ENCODE data around the gene PLA2G4D. TPM values are rescaled to one million over a fixed set of nuclear protein-coding genes. Genes with fewer than 3 reads are reported as not detected.

PLA2G4D gene
- total RNA-seq, 2 experiments from 2014 or later, result not detected

DNA sequence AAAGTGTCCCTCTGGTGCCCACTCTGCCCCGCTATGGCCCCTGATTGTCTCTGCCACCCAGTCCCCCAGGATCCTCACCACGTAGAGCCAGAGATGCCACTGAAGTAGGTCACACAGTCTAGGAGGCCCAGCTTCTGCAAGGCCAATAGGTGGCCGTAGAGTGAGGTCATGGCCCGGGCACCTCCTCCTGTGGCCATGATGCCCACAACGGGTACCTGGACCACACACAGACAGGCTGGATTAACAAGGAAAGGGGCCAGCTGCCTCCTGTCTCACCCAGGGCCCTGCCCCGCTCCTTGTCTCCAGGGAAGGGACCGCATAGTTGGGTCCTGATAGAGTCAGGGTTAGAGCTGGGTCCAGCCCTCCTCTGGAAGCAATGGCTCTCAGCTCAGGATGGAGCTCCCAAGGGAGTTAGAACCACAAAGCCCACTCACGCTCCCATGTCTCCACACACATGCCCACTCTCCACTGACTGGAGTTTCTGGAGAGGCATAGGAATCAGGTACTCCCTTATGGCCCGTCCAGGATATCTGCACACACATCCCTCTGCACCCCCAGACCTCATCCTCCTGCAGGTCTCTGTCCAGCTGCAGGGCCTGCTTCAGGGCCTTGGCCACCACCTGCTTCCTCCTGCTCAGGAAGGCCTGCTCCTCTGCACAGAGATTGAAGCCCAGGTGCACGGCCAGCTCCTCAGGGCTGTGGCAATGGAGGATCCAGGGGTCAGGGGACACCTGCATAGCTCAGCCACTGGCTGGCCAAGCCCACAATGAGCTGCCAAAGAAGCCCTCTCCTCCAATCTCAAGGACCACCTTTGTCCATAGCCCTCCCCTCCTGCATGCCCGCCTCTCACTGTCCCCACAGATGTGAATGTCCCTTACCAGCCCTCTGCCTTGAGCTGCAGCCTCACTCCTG is 13.2 kb downstream of the PLA2G4D start:
- ChIA-PET CTCF (interaction anchor here (0.6 to 1.3 kb wide), 3 partner anchors 91 to 307 kb away, joined by 3 to 6 read pairs (median 4); no protein-coding TSS in a partner anchor), POLR2A (no interaction called here)

DNA sequence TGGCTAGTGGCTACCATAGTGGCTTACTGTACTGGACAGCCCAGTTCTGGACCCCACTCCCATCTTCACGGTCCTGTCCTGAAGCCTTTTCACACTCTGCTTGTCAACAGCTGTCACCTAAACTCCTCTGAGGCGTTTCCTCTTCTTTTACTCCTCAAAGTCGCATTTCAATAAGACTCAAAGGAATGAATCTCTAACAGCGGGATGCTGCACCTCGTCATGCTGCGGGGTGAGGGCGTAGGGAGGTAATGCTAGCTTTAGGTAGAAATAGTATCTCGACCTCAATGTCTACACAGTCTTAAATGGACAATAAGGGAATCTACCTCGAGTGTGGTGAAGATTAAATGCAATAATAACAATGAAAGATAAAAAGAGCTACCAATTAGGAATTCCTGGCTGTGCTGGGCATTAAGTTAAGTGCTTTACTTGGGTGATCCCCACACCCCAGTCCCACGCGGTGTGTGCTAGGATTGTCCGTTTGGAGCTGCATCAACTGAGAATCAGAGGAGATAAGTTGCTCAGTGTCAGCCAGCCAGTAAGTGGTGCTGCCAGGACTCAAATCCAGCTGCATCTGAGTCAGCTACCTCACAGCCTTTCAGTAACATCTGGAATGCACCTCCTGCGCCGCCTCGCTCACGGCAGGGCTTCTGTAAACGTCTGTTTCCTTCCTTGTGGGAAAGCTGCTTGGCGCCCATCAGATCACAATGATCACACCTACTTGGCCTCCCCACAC is 14.0 kb downstream of the PLA2G4D start:
- CTCF ChIA-PET, result interaction anchor here (1.3 kb wide), 1 partner anchor 91 kb away, joined by 6 read pairs; no protein-coding TSS in a partner anchor
- POLR2A ChIA-PET, result no interaction called here

DNA sequence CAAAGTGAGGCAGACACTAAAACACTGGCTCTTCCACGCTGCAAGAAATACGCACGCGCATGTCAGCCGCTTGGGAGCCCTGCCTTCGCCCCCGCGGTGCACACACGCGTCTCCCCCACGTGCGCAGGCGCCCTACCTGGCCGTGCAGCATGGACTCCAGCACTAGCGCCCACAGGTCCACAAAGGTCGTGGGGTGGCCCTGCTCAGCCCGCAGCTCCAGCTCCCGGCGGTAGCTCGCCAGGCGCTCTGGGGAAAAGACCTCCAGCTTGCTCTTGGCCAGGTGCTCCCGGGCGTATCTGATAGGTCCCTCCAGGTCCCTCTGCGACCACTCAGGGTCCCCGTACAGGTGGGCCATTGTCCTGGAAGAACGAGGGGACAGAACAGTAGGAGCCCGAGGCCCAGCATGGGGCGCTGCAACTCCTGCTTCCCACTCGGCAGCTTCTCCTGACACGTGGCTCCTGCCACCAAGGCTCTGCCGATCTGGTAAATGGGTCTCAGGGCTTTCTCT is 14.9 kb downstream of the PLA2G4D start:
- ChIA-PET POLR2A (no interaction called here), CTCF (no interaction called here)

DNA sequence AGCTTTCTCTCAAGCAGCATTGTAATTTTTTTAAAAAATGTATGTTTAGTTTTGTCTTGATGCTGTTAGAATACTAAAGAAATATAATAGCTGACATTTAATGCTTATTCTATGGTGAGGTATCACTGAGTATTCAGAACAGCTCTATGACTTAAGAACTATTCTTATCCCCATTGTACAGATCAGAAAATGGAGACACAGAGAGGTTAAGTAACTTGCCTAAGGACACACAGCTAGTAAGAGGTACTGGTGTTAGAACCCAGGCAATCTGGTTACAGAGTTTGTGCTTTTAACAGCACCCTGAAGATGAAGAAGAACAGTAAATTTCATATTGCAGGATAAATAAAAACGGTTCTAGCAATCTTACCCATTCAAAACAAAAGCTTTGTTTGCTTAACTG is 15.5 kb downstream of the PLA2G4D start:
- CTCF ChIA-PET, result no interaction called here
- POLR2A ChIA-PET, result no interaction called here

DNA sequence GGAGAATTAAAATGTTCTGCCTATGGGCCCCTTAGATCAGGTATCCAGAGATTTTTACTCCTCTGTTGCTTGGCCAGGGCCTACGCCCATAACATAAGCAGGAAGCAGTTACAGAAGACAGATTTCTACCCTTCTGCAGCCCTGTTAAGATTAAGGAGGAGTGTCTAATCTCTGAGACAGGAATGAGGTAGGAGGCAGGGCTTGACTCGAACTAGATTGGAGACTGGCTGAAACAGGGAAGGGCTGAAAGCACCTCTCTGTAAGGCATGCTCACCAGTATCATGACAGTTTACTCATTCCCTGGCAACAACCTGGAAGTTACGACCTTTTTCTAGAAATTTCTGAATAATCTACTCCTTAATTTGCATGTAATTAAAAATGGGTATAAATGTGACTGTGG is 16.7 kb downstream of the PLA2G4D start:
- CTCF ChIA-PET, result no interaction called here
- POLR2A ChIA-PET, result no interaction called here

DNA sequence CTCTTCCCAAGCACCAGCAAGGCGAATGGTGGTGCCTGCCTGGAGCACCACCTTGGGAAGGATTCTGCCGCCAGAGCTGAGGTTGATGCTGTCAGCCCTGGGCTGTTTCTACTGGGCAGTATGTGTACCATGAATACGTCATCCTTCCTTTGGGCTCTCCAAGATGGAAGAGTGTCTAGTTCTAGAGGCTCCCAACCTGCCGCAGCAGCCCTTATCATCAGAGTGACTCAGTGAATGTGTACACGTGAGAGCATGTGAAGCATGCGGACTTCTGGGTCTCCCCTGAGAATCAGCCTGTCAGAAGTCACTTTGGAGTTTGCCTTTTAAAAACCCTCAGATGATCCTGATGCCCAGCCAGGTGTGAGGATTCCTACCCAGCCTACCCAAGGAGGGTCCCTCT is 20.9 kb downstream of the PLA2G4D start:
- ChIA-PET POLR2A (no interaction called here), CTCF (interaction anchor here (1.1 to 1.4 kb wide), 2 partner anchors 11 to 17 kb away, joined by 3 read pairs; no protein-coding TSS in a partner anchor)

DNA sequence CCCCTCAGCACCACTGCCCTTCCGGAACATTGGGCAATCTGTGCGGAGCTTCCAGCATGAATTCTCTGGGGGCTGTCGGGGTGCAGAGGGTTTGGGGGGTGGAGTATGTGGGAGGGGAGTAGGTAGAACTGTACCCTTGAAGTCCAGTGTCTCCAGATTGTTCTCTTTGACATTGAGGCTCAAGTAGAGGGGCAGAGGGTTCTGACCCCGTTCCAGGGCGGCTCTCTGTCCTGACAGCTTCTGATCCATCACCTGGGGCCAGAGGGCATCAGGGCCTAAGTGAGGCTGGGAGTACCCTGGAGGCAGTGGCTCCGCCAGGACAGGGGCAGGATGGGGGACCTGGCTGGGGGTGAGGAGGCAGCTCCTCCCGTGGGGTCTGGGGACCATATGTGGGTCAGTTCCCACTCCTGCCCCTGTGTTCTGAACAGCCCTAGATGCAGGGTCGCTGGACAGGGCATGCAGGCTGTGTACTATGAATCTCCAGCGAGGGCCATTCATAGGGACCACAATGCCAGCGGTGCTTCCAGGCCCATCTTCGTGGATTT is 22.1 kb downstream of the PLA2G4D start:
- POLR2A ChIA-PET, result no interaction called here
- CTCF ChIA-PET, result interaction anchor here (0.7 to 1.2 kb wide), 3 partner anchors 21 to 83 kb away, joined by 3 read pairs; no protein-coding TSS in a partner anchor

DNA sequence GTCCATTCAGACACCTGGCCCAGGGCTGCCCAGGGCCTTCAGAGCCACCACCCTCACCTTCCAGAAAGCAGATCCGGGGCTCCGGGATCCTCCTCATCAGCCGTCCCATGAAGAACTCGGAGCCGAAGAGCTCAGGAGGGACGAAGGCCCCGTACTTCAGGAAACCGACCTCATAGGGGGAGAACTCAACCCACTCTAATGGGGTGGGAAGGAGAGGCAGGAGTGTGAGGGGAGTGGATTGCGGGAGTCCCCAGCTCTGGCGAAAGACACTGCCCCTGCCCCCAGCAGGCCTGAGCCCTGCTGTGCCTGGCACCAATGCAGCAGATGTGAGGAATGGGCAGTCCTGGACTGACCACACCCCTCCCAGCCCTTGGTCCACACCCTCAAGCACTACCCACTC is 22.6 kb downstream of the PLA2G4D start:
- POLR2A ChIA-PET, result no interaction called here
- CTCF ChIA-PET, result interaction anchor here (0.7 to 1.2 kb wide), 4 partner anchors 22 to 84 kb away, joined by 3 read pairs; no protein-coding TSS in a partner anchor

DNA sequence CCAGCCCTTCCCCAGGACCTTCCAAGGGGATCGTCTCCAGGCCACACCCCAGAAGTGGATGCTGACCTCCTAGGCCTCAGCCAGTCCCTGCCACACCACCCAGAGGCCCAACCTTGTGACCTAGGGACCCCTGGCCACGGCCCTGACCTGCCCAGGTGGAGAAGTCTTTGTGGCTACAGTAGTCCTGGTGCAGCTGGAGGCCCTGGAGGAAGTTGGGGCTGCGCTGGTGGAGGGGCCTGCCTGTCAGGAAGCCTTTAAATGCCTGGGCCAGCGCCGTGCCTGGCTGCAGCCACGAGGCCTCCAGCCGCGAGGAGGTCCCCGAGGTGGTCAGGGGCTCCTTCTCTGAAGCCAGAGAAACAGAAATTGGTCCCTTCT is 23.4 kb downstream of the PLA2G4D start:
- ChIA-PET CTCF (interaction anchor here (0.7 to 1.2 kb wide), 2 partner anchors 81 to 415 kb away, joined by 3 read pairs; no protein-coding TSS in a partner anchor), POLR2A (interaction anchor here (0.5 kb wide), 1 partner anchor 22 kb away, joined by 4 read pairs; no protein-coding TSS in a partner anchor)

DNA sequence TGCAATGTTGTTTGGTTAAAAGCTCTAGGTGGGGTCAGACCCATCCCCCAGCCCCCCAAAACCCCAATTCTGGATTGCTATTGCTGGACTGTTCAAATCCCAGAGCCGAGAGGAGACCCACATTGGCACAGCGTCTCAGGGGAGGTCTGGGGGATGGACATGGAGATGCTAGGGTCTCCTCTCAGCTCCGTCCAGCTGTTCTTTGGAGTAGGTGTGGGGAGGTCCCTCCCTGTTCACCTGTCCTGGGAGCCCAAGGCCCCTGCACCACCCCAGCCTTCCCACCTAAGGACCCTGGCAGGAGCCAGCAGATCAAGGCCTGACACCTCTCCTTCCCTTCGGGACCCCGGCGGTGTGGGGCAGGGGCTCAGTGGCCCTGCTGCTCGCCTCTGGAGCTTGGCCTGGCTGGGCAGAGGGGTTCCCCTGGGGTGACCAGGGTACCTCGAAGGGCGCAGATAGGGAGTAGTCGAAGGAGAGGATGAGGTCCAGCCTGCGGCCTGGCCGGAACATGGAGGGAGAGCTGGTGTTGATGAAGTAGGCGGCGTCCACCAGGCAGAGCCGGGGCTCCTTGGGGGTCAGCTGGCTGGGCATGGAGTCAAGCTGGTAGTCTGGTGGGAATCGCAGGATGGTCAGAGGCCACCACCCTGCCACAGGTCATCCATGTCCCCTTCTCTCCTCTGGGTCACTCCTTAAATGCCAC is 23.9 kb downstream of the PLA2G4D start:
- CTCF ChIA-PET, result interaction anchor here (1.2 kb wide), 1 partner anchor 80 kb away, joined by 3 read pairs; no protein-coding TSS in a partner anchor
- POLR2A ChIA-PET, result interaction anchor here (0.5 kb wide), 1 partner anchor 23 kb away, joined by 4 read pairs; no protein-coding TSS in a partner anchor

DNA sequence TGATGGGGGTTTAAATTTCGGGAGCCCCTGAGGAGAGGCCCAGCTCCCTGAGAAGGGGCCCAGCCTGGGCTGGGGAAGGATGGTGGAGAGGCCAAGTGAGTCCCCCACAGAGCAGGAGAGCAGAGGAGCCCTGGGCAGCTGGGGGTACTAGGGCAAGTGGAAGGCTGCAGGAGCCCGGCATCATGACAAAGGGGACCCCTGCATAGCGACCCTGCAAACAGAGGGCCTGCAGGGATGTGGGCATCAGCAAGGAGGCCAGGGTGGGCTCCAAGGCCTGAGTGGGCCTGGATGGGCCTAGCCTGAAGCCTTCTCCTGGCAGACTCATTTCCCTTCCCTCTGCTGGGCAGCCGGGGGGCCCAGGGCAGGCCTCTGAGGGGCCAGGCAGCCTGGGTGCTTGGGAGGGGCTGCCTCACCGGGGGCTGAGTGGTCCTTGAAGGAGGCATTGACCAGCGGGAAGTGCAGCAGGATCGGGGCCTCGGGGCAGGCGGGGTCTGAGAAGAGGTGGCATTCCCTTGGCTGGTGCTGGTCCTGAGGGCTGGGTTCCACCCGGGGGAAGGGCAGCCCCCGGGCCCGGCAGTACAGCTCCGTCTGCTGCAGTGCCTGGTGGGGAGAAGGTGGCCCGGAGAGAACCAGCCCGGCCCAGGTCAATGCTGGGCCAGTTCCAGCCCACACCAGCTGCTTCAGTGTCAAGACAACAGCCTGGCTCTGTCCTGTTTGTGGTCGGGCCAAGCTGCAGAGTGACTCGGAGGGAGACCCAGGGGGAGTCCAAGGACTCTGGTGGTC is 24.7 kb downstream of the PLA2G4D start:
- POLR2A ChIA-PET, result no interaction called here
- CTCF ChIA-PET, result no interaction called here

DNA sequence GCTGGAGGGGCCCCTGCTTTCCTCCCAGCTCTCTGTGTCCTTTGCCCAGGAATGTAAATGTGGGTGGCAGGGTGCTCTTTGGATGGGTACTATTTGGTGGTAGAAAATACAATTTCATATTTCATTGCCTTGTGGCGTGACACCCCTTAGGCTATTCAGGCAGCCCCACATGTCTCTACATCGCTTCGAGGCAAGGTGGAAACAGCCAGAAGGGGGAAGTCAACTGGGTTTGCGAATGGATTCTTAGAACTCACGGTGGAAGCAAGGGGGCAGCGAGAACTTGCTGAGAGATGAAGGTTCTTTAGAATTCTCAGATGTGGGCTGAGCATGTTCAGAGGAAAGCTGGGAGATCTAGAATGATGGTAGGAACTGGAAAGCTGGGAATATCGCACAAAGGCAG is 25.3 kb downstream of the PLA2G4D start:
- CTCF ChIA-PET, result no interaction called here
- POLR2A ChIA-PET, result no interaction called here

DNA sequence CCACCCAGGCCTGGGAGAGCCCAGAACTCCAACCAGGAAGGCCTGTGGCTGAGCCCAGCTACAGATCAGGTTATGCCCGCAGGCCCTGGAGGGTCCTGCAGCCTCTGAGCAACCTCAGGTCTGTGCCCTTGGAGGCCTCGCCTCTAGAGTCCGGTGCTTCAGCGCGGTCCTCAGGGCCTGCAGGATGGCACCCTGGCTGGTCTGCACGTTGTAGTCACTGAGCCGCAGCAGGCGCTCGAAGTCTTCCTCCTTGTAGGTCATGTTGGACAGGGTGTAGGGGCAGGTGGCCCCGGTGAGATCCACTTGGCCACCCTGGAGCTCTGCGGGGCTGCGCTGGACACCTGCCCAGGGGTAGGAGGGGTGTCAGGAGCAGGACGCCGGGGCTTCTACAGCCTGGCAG is 25.8 kb downstream of the PLA2G4D start:
- ChIA-PET CTCF (no interaction called here), POLR2A (no interaction called here)

DNA sequence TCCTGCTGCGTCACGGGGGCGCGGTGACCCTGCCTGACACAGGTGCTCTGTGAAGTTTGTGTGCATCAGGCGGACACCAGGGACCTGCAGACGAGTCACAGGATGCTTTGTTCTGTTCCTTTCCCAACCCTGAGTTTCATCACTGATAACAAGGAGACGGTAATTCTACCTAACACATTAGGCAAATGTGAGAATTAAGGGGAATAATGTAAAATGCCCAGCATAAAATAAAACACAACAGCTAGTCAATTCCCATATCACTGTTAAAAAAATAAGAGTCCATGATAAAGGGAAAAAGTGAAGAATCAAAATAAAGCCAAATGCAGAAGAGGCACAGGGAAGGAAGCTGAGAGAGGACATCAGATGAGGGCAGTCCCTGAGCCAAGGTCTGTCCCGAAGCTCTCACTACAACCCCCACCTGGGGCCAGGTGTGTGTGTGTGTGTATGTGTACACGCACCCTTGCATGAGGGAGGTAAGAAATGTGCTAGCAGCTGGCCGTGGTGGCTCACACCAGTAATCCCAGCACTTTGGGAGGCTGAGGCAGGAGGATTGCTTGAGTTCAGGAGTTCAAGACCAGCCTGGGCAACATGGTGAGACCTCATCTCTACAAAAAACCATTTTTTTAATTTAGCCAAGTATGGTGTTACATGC is 27.5 kb downstream of the PLA2G4D start:
- CTCF ChIA-PET, result interaction anchor here (0.7 to 1.3 kb wide), 3 partner anchors 73 to 229 kb away, joined by 3 to 5 read pairs (median 3); no protein-coding TSS in a partner anchor
- POLR2A ChIA-PET, result no interaction called here

DNA sequence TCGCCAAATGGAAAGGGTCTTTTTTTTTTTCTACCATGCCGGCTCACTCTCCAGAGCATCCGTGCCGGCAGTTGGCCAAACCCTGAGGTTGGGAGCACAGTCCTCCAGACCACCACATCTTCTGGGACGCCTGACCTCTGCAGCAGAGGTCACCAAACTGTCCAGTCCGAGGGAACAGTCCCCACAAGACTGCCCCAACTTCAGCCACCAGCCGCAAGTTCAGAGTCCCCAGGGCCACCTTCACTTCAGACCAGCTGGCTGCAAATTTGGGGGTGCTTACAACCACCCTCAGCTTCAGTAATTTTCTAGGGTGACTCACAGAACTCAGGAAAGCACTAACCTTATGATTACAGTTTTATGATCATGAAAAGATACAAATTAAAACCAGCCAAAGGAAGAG is 28.9 kb downstream of the PLA2G4D start:
- ChIA-PET CTCF (interaction anchor here (0.7 to 1.5 kb wide), 2 partner anchors 77 to 98 kb away, joined by 3 read pairs; no protein-coding TSS in a partner anchor), POLR2A (no interaction called here)

DNA sequence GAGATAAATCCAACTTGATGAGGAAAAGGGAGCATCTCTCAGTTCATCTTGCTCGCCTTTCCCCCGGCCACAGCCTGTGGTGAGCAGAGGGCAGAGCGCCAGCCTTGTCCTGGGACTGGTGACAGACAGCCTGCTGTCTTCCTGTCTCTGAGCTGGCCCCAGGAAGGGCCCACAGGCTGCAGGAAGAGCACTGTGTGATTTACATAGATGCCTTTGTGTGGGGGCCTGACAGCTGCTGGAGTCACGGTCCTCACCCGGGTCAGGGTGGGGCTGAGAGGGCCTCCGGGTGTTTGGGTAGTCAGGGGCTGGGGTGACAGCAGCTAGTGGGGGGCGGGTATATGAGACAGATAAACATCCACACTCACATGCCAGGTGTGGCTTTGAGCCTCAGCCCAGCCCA is 29.3 kb downstream of the PLA2G4D start:
- ChIA-PET CTCF (interaction anchor here (0.7 to 1.5 kb wide), 2 partner anchors 76 to 98 kb away, joined by 3 read pairs; no protein-coding TSS in a partner anchor), POLR2A (no interaction called here)

DNA sequence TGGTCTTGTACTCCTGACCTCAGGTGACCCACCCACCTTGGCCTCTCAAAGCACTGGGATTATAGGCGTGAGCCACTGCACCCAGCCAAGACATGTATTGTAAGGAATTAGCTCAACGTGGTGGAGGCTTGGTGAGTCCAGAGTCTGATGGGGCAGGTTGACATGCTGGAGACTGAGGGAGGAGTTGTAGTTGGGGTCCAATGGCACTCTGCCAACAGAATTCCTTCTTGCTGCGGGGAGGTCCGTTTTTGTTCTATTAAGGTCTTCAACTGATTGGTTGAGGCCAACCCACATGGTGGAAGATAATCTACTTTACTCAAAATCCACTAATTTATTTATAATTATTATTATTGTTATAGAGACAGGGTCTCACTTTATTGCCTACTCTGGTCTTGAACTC is 30.1 kb downstream of the PLA2G4D start:
- ChIA-PET POLR2A (no interaction called here), CTCF (no interaction called here)

All from activated CD8-positive, alpha-beta memory T cell treated with anti-CD3 and anti-CD28 coated beads for 36 hours (primary cell).